IPS-15b (cell line): Measurements from ENCODE around the gene B3GNT5.

Experiments
- H3K27me3 ChIP-seq: one replicate; pipeline ENCODE4 v1.6.1; 2013; ENCODE audit warnings: low read length; ENCODE audit not compliant: control insufficient read depth, insufficient read depth
- H3K36me3 ChIP-seq: one replicate; pipeline ENCODE4 v1.6.1; 2013; ENCODE audit warnings: low read length; ENCODE audit not compliant: control insufficient read depth, insufficient read depth
- H3K4me1 ChIP-seq: one replicate; pipeline ENCODE4 v1.6.1; 2013; ENCODE audit warnings: mild to moderate bottlenecking, low read length; ENCODE audit not compliant: control insufficient read depth, insufficient read depth
- H3K4me3 ChIP-seq: one replicate; pipeline ENCODE4 v1.5.1; 2013; ENCODE audit warnings: low read depth, low read length
- H3K9ac ChIP-seq: one replicate; pipeline ENCODE4 v1.6.1; 2013; ENCODE audit warnings: low read depth, mild to moderate bottlenecking, low read length
- H3K9me3 ChIP-seq: one replicate; pipeline ENCODE4 v1.6.1; 2013; ENCODE audit warnings: mild to moderate bottlenecking, low read length; ENCODE audit not compliant: control insufficient read depth, insufficient read depth

Gene B3GNT5

DNA sequence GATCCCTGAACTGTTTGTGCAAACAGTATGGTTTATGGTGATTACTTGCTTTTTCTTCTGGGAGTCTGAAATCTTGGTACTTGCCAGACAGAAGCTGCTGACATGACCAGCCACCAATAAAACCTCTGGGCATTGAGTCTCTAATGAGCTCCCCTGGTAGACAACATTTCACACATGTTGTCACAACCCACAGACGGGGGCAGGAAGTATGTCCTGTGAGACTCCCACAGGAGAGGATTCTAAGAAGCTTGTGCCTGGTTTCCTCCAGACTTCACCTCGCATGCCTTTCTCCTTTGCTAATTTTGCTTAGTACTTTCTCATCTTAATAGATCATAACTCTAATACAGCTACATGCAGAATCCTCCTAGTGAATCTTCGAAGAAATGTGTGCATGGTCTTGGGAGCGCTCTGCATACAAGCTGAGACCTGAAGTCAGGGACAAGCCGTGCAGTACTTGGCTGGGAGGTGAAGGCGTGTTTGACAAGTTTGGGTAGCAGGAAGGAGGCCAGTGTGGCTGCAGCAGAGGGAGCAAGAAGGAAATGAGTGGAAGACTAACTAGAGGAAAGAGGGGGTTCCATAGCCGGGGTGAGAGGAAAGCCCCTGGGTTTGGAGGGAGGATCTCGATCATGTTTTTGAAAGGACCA lies 49.0 kb downstream of the B3GNT5 start:
- Histone ChIP-seq H3K4me1 (peaks cover 4% of the 10 kb centered on the region), H3K27me3 (no peaks in the 10 kb centered on the region), H3K9me3 (no peaks in the 10 kb centered on the region), H3K4me3 (no peak overlapping the region), H3K36me3 (peaks cover 3% of the 10 kb centered on the region), H3K9ac (no peak overlapping the region)

DNA sequence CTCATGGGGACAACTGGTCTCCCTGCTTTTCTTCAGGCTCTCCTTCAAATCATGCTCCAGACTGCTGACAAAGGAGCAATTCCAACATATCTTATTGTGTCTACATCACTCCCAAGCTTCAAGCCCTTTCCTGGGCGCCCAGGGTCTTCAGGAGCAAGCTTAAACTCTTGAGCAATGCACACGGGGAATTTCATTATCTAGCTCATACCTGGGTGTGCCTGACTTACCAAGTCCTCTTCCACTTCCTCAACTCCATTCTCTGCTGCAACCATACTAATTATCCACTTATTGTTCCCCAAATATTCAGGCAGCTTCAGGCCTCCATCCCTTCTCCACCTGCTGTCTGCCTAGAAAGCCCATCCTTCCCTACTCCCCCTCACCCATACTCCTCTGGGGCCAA lies 50.6 kb downstream of the B3GNT5 start:
- H3K36me3 ChIP-seq = no peaks in the 10 kb centered on the region
- H3K4me3 ChIP-seq = no peak overlapping the region
- no peaks in the 10 kb centered on the region for H3K9me3 ChIP-seq
- no peak overlapping the region for H3K9ac ChIP-seq
- H3K27me3 ChIP-seq = no peaks in the 10 kb centered on the region
- no peaks in the 10 kb centered on the region for H3K4me1 ChIP-seq

DNA sequence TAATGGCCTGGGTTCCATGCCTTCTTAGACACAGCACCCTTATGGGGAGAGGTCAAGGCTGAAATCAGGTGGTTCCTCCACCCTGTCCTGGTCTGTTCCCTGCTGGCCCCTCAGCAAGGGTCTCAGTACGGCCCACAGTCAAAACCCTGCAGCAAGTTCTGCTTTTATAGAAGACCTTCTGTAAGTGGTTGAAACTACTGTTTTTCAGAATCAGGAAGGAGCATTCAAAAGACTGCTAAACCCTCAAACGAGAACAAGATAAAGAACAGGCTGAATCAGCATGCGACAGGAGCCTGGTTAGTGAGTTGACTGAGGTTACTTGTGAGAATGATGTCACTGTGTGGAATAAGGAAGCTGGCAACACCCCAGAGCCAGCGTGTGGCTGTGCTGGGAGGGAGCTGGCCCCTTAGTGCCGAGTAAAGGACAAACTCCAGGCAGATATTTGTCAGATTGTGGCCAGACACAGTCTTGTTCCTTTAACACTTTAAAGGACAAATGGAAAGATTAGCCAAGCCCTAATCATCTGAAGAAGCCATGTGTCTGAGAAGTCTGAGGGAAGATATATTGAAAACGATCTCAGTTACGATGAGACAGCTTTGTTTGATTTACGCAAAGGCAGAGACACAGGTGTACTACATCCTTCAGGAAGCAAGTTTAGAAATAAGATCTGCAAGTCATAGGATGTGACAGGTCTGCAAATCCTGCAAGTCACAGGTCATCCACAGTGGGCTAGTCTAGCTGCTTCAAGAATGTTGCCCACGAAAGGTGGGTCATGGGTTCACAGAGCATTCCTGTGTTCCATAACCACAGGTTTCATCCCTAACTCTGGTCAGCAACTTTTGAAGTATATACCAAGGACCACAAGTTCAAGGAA lies 54.0 kb downstream of the B3GNT5 start:
- Histone ChIP-seq H3K9ac (no peak overlapping the region), H3K9me3 (no peaks in the 10 kb centered on the region)

DNA sequence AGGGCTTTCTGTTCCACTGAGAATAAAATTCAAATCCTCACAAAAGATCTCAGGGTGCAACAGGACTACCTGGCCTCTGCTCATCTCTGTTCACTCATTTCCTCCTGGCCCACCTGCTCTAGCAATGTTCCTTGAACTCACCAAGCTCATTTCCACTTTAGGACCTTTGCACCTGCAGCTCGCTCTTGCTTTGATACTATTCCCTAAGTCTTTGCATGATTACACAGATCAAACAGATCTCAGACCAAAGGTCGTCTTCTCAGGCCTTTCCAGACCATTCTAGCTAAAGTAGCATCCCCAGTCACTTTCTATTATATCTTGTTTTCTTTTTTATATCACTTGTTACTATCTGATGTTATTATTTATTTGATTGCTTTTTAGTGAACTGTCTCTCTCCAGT lies 54.7 kb downstream of the B3GNT5 start:
- Histone ChIP-seq H3K9me3 (no peaks in the 10 kb centered on the region), H3K4me3 (no peak overlapping the region), H3K27me3 (no peaks in the 10 kb centered on the region), H3K36me3 (no peaks in the 10 kb centered on the region), H3K4me1 (no peaks in the 10 kb centered on the region), H3K9ac (no peak overlapping the region)

More for the DNA sequence above, 54.0 kb downstream of the B3GNT5 start:
- H3K36me3 ChIP-seq = no peaks in the 10 kb centered on the region
- H3K4me1 ChIP-seq = no peaks in the 10 kb centered on the region
- no peak overlapping the region for H3K4me3 ChIP-seq
- H3K27me3 ChIP-seq = no peaks in the 10 kb centered on the region

DNA sequence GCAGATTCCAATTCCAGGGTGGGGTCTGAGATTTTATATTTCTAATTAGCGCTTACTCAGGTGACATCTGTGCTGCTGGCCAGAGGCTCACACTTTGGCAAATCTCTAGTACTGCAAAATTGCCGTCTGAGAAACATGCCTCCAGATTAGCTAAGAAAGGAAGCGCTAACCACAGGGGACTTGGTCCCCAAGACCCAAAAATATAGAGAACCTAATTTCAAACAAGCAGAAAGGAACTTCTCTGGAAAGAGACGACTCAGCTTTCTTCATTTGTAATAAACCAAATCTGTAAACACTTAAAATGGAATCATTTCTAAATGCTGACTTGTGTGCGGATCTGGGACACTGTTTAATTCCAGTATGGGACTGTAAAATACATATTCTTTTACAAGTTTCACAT lies 55.7 kb downstream of the B3GNT5 start:
- Histone ChIP-seq H3K9me3 (no peaks in the 10 kb centered on the region), H3K27me3 (no peaks in the 10 kb centered on the region), H3K4me1 (no peaks in the 10 kb centered on the region), H3K4me3 (no peak overlapping the region), H3K36me3 (no peaks in the 10 kb centered on the region), H3K9ac (no peak overlapping the region)

DNA sequence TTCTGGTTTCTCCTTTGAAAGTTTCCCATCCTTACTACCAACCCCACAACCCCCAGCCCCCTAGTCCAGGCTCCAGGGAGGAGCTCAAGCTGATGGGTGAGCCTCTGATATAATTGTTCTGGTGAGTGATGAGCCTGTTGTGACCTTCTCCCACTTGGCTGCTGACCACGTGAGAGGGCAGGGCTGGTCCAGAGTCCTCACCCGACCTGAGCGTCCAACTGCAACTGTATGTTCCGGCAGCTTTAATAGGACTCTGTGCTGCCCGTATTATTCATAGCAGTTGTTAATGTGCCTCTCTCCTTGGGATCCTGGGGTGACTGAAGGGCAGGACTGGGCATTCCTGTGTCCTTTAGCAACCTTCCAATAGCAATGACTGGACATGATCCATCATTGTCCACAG lies 56.2 kb downstream of the B3GNT5 start:
- Histone ChIP-seq H3K27me3 (no peaks in the 10 kb centered on the region), H3K4me1 (no peaks in the 10 kb centered on the region), H3K9me3 (no peaks in the 10 kb centered on the region), H3K36me3 (no peaks in the 10 kb centered on the region), H3K9ac (no peak overlapping the region), H3K4me3 (no peak overlapping the region)

DNA sequence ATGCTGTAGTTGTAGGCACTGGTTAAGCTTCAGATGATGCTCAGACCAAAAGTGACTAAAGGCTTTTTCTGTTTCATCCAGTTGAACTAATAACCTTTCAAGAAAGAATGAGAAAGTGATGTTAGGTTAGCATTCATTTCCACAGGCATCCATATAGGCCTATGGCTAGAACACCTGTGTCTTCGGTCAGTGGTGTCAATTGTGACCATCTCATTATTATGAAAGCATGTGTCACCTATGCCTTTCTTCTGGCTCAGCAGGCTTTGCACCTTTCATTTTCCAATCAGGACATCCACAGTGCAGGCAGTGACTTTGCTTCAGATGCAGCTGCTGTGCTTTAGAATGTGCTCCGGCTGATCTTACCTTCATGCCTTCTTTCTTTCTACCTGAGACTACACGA lies 57.9 kb downstream of the B3GNT5 start:
- peaks cover under 1% of the 10 kb centered on the region for H3K36me3 ChIP-seq
- H3K9me3 ChIP-seq = no peaks in the 10 kb centered on the region
- no peak overlapping the region for H3K4me3 ChIP-seq
- H3K4me1 ChIP-seq = no peaks in the 10 kb centered on the region
- no peaks in the 10 kb centered on the region for H3K27me3 ChIP-seq
- H3K9ac ChIP-seq = no peak overlapping the region

DNA sequence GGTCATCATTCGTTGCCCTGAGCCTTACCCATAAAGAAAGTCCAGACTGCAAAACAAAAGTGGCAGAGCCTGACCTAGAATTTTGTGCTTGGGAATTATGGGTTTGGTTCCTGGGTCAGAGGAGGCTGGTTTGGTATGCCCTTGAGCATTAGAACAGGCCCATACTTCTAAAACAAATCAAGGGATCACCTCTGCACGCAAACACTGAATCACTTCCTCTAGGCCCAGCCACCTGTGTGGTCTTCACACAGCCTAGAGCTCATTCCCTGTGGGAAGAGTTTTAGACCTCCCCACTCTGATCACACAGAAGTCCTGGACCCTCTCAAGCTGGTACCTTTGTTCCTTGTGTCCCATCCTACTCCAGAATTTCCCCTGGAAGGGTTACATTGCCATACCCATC lies 59.4 kb downstream of the B3GNT5 start:
- Histone ChIP-seq H3K36me3 (peaks cover 2% of the 10 kb centered on the region), H3K27me3 (no peaks in the 10 kb centered on the region), H3K9me3 (no peaks in the 10 kb centered on the region), H3K9ac (no peak overlapping the region), H3K4me3 (no peak overlapping the region), H3K4me1 (no peaks in the 10 kb centered on the region)

DNA sequence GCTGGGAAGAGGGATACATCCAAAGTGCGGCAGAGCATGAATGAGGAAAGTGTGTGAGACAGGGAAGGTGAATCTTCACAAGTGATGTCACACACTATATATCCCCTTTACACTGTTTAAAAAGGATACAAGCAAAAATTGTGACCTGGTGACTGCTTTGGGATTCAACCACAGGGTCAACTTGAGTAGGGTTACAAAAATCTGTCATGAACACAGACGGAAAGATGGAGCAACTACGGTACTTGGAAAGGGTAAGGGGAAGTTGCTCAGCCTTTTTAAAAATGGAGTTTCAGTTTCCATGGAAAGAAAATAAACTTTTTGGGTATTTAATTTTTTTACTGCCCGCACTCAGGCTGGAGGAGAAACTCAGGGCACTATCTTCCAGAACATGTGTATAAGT lies 60.3 kb downstream of the B3GNT5 start:
- Histone ChIP-seq H3K9me3 (no peaks in the 10 kb centered on the region), H3K4me1 (no peaks in the 10 kb centered on the region)

DNA sequence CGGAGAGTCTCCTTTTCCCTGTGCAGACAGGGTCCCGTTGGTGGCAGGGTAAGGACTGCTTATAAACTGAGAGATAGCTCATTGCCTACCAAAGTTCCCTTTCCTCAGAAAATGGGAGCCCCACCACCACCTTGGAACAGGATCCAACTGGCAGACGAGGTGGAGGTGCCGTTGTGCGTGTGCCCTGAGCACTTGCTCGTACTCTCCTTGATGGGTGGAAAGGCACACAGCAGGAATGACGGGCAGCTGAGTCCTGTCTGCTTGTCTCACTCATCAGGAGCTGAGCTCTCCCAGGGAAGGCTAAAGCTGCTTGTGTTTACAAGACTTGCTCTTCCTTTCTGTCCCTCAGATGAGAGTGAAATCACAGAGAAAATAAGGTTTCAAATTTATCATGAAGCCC lies 60.7 kb downstream of the B3GNT5 start:
- H3K4me3 ChIP-seq = no peak overlapping the region
- H3K4me1 ChIP-seq = no peaks in the 10 kb centered on the region
- H3K9me3 ChIP-seq = no peaks in the 10 kb centered on the region
- H3K27me3 ChIP-seq = no peaks in the 10 kb centered on the region
- H3K9ac ChIP-seq = no peak overlapping the region
- H3K36me3 ChIP-seq = peaks cover 2% of the 10 kb centered on the region

More for the DNA sequence above, 60.3 kb downstream of the B3GNT5 start:
- Histone ChIP-seq H3K9ac (no peak overlapping the region), H3K27me3 (no peaks in the 10 kb centered on the region), H3K36me3 (peaks cover 2% of the 10 kb centered on the region), H3K4me3 (no peak overlapping the region)

DNA sequence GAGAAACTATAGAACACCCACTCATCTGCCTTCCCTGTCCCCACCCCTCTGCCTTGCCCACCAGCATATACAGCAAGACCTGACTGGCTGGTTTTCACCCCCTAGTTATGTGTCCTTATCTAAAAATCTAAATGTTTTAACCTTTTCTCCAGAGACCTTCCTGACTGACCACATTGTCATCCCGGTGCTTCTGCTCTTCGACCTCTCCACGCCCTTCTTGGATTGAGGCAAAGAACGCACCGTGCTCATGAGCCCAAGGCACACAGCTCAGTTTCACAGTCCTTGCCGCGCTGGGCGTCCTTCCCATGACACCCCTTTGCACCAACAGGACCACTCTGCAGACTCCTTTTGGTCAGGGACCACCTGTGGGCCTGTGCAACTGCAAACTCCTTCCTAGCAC lies 62.7 kb downstream of the B3GNT5 start:
- H3K9ac ChIP-seq = no peak overlapping the region

DNA sequence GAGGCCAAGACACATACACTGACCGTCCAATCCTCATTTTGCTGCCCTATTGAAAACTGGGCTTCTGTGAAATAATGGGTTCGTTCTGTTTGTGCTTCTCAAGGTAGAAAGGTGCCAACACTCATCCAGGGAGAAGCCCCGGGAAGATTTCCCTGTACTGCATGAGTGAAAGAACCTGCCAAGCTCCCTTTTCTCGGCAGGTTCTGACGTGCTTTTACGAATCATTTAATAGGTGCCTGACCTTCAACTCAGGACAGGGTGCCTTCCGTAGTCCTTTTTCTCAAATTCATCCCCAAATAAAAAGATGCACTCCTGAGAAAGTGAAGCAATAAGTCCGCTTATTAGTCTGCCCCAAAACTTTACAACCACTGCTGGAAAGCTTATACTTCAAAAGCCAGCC lies 64.2 kb downstream of the B3GNT5 start:
- H3K27me3 ChIP-seq = no peaks in the 10 kb centered on the region
- H3K4me1 ChIP-seq = peaks cover 3% of the 10 kb centered on the region
- H3K9me3 ChIP-seq = no peaks in the 10 kb centered on the region
- peaks cover 2% of the 10 kb centered on the region for H3K36me3 ChIP-seq
- no peak overlapping the region for H3K9ac ChIP-seq
- no peak overlapping the region for H3K4me3 ChIP-seq

More for the DNA sequence above, 62.7 kb downstream of the B3GNT5 start:
- H3K9me3 ChIP-seq = no peaks in the 10 kb centered on the region
- H3K36me3 ChIP-seq = peaks cover 2% of the 10 kb centered on the region
- peaks cover 3% of the 10 kb centered on the region for H3K4me1 ChIP-seq
- no peak overlapping the region for H3K4me3 ChIP-seq
- H3K27me3 ChIP-seq = no peaks in the 10 kb centered on the region
